HCT116 (cell line): Measurements from ENCODE around the gene EGFL6. TPM values are rescaled to one million over a fixed set of nuclear protein-coding genes. Genes with fewer than 3 reads are reported as not detected.

Experiments used
- ATAC-seq: fragments of 200-7000 bp; cut with Tn5 transposase; 2 replicates; pipeline ENCODE4 v1.9.1; 2020; ENCODE audit warnings: mild to moderate bottlenecking, moderate library complexity
- BruUV-seq: library from RNA; stranded (reverse); fragments of 400-500 nt; replicated peaks from 2 replicates; lab custom pipeline; 2021; lab: Mats Ljungman, UMichigan
- CTCF ChIA-PET: fragments of 300-600 bp; sonication (Branson Sonifier 250); formaldehyde crosslinking; loops from one replicate; lab custom pipeline; 2021; ENCODE audit warnings: antibody characterized with exemption; lab: Charles Lee
- POLR2A ChIA-PET: fragments of 300-600, 350-600 bp; sonication (Branson Sonifier 250); formaldehyde crosslinking; loops from one replicate; lab custom pipeline; 2021; ENCODE audit warnings: antibody characterized with exemption; lab: Charles Lee
- RAD21 ChIA-PET, 2 experiments: fragments of 300-600 bp; sonication (Branson Sonifier 250); formaldehyde crosslinking; loops; one replicate each; lab custom pipeline; 2023; ENCODE audit warnings: low total read pairs in 2 of 2; ENCODE audit not compliant: uncharacterized antibody in 2 of 2, unreplicated experiment in 2 of 2, low non-redundant PET in 1 of 2; lab: Charles Lee
- DNase-seq: peaks from one replicate; pipeline ENCODE4 v3.0.0-alpha.2; 2010; ENCODE audit warnings: low read depth, low spot score
- H2AFZ ChIP-seq: fragments of 200-600 bp; shearing (Covaris generic), sonication (generic); 2 replicates; pipeline ENCODE4 v1.6.1; 2017; ENCODE audit warnings: low read depth, mixed run types, mixed read lengths, antibody characterized with exemption, low read length; ENCODE audit not compliant: poor library complexity, severe bottlenecking
- H3K27ac ChIP-seq: 2 replicates; pipeline ENCODE4 v1.5.1; 2012; ENCODE audit warnings: low read depth, low read length
- H3K27me3 ChIP-seq: fragments of 200-600 bp; sonication (generic); 2 replicates; pipeline ENCODE4 v1.6.1; 2016; ENCODE audit warnings: mixed run types, low read length, mixed read lengths; ENCODE audit not compliant: insufficient read depth
- H3K36me3 ChIP-seq, 2 experiments: fragments of 200-500 bp in 1 of 2; fragments of 200-600 bp in 1 of 2; sonication (Bioruptor generic) in 1 of 2; sonication (generic) in 1 of 2; 2 replicates each; pipeline versions ENCODE4 v1.5.1 to v1.6.1; 2014 to 2016; ENCODE audit warnings: low read length in 2 of 2, inconsistent platforms in 1 of 2, mixed read lengths in 1 of 2, mixed run types in 1 of 2; ENCODE audit not compliant: insufficient read depth in 2 of 2, control insufficient read depth in 1 of 2
- H3K4me1 ChIP-seq, 2 experiments: fragments of 200-600 bp in 1 of 2; sonication (generic) in 1 of 2; 2 replicates each; pipeline versions ENCODE4 v1.5.1 to v1.6.1; 2012 to 2017; ENCODE audit warnings: low read length in 2 of 2, inconsistent platforms in 1 of 2, mild to moderate bottlenecking in 1 of 2, mixed read lengths in 1 of 2, mixed run types in 1 of 2, moderate library complexity in 1 of 2; ENCODE audit not compliant: insufficient read depth in 2 of 2, control insufficient read depth in 1 of 2
- H3K4me2 ChIP-seq: fragments of 200-600 bp; sonication (generic); 2 replicates; pipeline ENCODE4 v1.6.1; 2017; ENCODE audit warnings: mixed run types, low read length, mixed read lengths
- H3K4me3 ChIP-seq, 2 experiments: fragments of 200-600 bp in 1 of 2; sonication (generic) in 1 of 2; replicated peaks in 1 of 2; 2 replicates each; pipeline ENCODE4 v1.5.1; 2011 to 2016; ENCODE audit warnings: low read length in 2 of 2, control low read depth in 1 of 2, low read depth in 1 of 2, mild to moderate bottlenecking in 1 of 2, mixed read lengths in 1 of 2, mixed run types in 1 of 2
- H3K79me2 ChIP-seq: fragments of 200-600 bp; sonication (generic); 2 replicates; pipeline ENCODE4 v1.6.1; 2017; ENCODE audit warnings: mild to moderate bottlenecking, mixed run types, low read length, moderate library complexity, mixed read lengths; ENCODE audit not compliant: insufficient read depth
- H3K9ac ChIP-seq: fragments of 200-600 bp; sonication (generic); 2 replicates; pipeline ENCODE4 v1.6.1; 2016; ENCODE audit warnings: low read length, mixed read lengths
- H3K9me2 ChIP-seq: fragments of 200-600 bp; sonication (generic), shearing (Covaris generic); 2 replicates; pipeline ENCODE4 v1.6.1; 2017; ENCODE audit warnings: mixed run types, mild to moderate bottlenecking, moderate library complexity; ENCODE audit not compliant: insufficient read depth
- H3K9me3 ChIP-seq, 2 experiments: fragments of 200-500 bp in 1 of 2; fragments of 200-600 bp in 1 of 2; sonication (Bioruptor generic) in 1 of 2; sonication (generic) in 1 of 2; 2 replicates each; pipeline ENCODE4 v1.6.1; 2014 to 2017; ENCODE audit warnings: low read length in 2 of 2, mixed read lengths in 2 of 2, inconsistent platforms in 1 of 2, low read depth in 1 of 2, mild to moderate bottlenecking in 1 of 2, mixed run types in 1 of 2, moderate library complexity in 1 of 2; ENCODE audit not compliant: control insufficient read depth in 1 of 2, insufficient read depth in 1 of 2
- H4K20me1 ChIP-seq: fragments of 200-600 bp; sonication (generic), shearing (Covaris generic); 2 replicates; pipeline ENCODE4 v1.6.1; 2017; ENCODE audit warnings: mixed run types, mild to moderate bottlenecking, moderate library complexity; ENCODE audit not compliant: insufficient read depth
- CBX3 ChIP-seq: IDR thresholded peaks from 2 replicates; pipeline ENCODE4 v1.6.1; 2012; ENCODE audit warnings: low read depth
- CEBPB ChIP-seq: IDR thresholded peaks from 2 replicates; pipeline ENCODE4 v1.6.1; 2012; ENCODE audit warnings: low read depth
- EGR1 ChIP-seq: IDR thresholded peaks from 2 replicates; pipeline ENCODE4 v1.6.1; 2012; ENCODE audit warnings: low read depth
- ELF1 ChIP-seq: IDR thresholded peaks from 2 replicates; pipeline ENCODE4 v1.6.1; 2012; ENCODE audit warnings: low read depth, borderline replicate concordance
- EZH2 ChIP-seq: fragments of 200-600 bp; sonication (generic); IDR thresholded peaks from 2 replicates; pipeline ENCODE4 v1.6.1; 2017; ENCODE audit warnings: antibody characterized with exemption, mixed run types
- FOSL1 ChIP-seq: IDR thresholded peaks from 2 replicates; pipeline ENCODE4 v1.6.1; 2012; ENCODE audit warnings: low read depth
- JUND ChIP-seq: IDR thresholded peaks from 2 replicates; pipeline ENCODE4 v1.6.1; 2012
- POLR2A ChIP-seq: IDR thresholded peaks from 2 replicates; pipeline ENCODE4 v1.7.0; 2011; ENCODE audit warnings: borderline replicate concordance; ENCODE audit not compliant: insufficient read depth, insufficient read length; ENCODE audit errors: extremely low read depth
- POLR2AphosphoS5 ChIP-seq: IDR thresholded peaks from 2 replicates; pipeline ENCODE4 v1.6.1; 2011; ENCODE audit warnings: mild to moderate bottlenecking, low read depth, low read length, moderate library complexity
- SIN3A ChIP-seq: IDR thresholded peaks from 2 replicates; pipeline ENCODE4 v1.6.1; 2012; ENCODE audit warnings: low read depth
- SP1 ChIP-seq: IDR thresholded peaks from 2 replicates; pipeline ENCODE4 v1.6.1; 2012; ENCODE audit warnings: low read depth
- SRF ChIP-seq: IDR thresholded peaks from 2 replicates; pipeline ENCODE4 v1.6.1; 2012; ENCODE audit warnings: low read depth
- TCF7L2 ChIP-seq: IDR thresholded peaks from 2 replicates; pipeline ENCODE4 v1.7.0; 2011; ENCODE audit warnings: borderline replicate concordance, inconsistent platforms; ENCODE audit not compliant: insufficient read depth, insufficient read length; ENCODE audit errors: extremely low read depth
- YY1 ChIP-seq: IDR thresholded peaks from 2 replicates; pipeline ENCODE4 v1.6.1; 2011; ENCODE audit warnings: low read length, low read depth, moderate library complexity, mild to moderate bottlenecking; ENCODE audit not compliant: insufficient replicate concordance; ENCODE audit errors: extremely low read depth
- intact Hi-C: fragments of 100-400 bp; cut with micrococcal nuclease; formaldehyde crosslinking; loops from 2 replicates; pipeline ENCODE4 v1.10.0; 2022
- total RNA-seq: library from RNA; stranded (reverse); gene quantifications from one replicate; pipeline ENCODE4 v1.2.1, GENCODE V29; 2021; ENCODE audit not compliant: unreplicated experiment
- TF ChIP-seq, protein P1 (sequence below): IDR thresholded peaks from 2 replicates; pipeline ENCODE4 v1.6.1; 2012
- TF ChIP-seq, protein P2 (sequence below): IDR thresholded peaks from 2 replicates; pipeline ENCODE4 v1.6.1; 2012
- TF ChIP-seq, protein P3 (sequence below), 3 experiments: fragments of 200-600 bp in 1 of 3; sonication (generic) in 1 of 3; IDR thresholded peaks in 2 of 3; conservative IDR thresholded peaks in 1 of 3; 2 replicates each; pipeline ENCODE4 v1.5.1; 2012 to 2017; ENCODE audit warnings: low read depth in 2 of 3, low read length in 2 of 3, antibody characterized with exemption in 1 of 3, borderline replicate concordance in 1 of 3, control low read depth in 1 of 3, mild to moderate bottlenecking in 1 of 3, mixed read lengths in 1 of 3, mixed run types in 1 of 3, moderate library complexity in 1 of 3; ENCODE audit not compliant: insufficient read depth in 1 of 3
- TF ChIP-seq, protein P4 (sequence below): IDR thresholded peaks from 2 replicates; pipeline ENCODE4 v1.6.1; 2011; ENCODE audit warnings: mild to moderate bottlenecking, low read length, moderate library complexity; ENCODE audit not compliant: insufficient replicate concordance; ENCODE audit errors: extremely low read depth

EGFL6 gene
- total RNA-seq, 1 experiment from 2014 or later, result not detected

DNA sequence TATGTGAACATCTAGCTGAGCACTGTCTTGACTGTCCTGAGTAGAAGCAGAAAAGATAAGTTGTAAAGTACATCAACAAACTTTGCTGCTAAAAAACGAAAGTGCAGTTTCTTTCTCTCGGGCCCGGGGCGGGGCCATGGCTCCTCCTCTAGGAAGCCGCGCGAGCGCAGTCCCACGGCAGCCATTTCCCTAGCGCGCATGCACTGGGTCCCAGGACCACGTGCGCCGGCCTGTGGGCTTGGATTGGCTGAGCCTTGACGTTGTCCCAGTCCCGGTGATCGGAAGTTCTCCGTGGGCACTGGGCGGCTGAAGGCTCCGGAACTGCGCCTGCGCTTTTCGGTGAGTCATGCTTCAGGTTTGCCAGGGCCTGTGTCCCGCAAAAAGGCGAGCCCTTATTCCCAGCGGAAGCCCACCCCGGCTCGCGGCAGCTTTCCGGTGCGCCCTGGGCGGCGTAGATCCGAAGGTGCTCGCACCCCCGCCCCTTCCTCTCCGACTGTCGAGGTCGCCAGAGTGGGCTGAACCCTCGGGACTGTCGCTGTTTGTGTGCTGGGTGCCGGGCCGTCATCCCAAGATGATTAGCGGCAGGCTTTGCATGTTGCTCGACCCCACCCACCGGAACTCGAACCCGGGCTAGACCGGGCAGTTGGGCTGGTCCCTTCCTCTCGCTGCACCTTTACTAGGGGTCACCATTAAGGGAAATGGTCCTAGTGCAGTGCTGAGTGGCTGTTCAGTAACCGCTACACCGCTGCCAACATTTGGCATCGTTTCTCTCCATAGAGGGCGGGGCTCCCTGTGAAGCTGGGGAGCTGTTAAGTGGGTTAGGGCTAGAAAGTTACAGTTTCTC is 83.7 kb downstream of the EGFL6 start, which contains the start of gene TCEANC:
TSS of gene TCEANC (plus strand) at position 292 of the 844 bp plus-strand sequence. CDS start 9,368 bp downstream, outside the sequence.
- Histone ChIP-seq H4K20me1 (no peaks in the 10 kb centered on the region), H3K9me3 (no peaks in the 10 kb centered on the region), H2AFZ (peak within 1 kb of the TSS; percentile 48), H3K27me3 (no peaks in the 10 kb centered on the region), H3K9ac (peak within 1 kb of the TSS; percentile 61), H3K4me3 (peak within 1 kb of the TSS; percentile 53 to 67), H3K36me3 (no peaks in the 10 kb centered on the region), H3K27ac (peak within 1 kb of the TSS; percentile 88), H3K4me2 (peak within 1 kb of the TSS; percentile 87), H3K9me2 (no peaks in the 10 kb centered on the region), H3K79me2 (no peaks in the 10 kb centered on the region), H3K4me1 (peaks cover 9 to 18% of the 10 kb centered on the region in 2 experiments)
- RAD21 ChIA-PET, result interaction anchor here in 1 of 2 experiments (0.6 kb wide), 1 partner anchor 184 kb away, joined by 5 read pairs; no protein-coding TSS in a partner anchor
- POLR2A ChIA-PET, result no interaction called here
- peak; percentile 55 for TF ChIP-seq SP1
- TF ChIP-seq CEBPB, result no peak
- TF ChIP-seq TCF7L2, result peak; percentile 39
- TF ChIP-seq, protein P1, sequence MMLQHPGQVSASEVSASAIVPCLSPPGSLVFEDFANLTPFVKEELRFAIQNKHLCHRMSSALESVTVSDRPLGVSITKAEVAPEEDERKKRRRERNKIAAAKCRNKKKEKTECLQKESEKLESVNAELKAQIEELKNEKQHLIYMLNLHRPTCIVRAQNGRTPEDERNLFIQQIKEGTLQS, result no peak
- TF ChIP-seq EZH2, result no peak
- TF ChIP-seq, protein P2, sequence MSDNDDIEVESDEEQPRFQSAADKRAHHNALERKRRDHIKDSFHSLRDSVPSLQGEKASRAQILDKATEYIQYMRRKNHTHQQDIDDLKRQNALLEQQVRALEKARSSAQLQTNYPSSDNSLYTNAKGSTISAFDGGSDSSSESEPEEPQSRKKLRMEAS, result peak; percentile 80
- TF ChIP-seq, protein P3, sequence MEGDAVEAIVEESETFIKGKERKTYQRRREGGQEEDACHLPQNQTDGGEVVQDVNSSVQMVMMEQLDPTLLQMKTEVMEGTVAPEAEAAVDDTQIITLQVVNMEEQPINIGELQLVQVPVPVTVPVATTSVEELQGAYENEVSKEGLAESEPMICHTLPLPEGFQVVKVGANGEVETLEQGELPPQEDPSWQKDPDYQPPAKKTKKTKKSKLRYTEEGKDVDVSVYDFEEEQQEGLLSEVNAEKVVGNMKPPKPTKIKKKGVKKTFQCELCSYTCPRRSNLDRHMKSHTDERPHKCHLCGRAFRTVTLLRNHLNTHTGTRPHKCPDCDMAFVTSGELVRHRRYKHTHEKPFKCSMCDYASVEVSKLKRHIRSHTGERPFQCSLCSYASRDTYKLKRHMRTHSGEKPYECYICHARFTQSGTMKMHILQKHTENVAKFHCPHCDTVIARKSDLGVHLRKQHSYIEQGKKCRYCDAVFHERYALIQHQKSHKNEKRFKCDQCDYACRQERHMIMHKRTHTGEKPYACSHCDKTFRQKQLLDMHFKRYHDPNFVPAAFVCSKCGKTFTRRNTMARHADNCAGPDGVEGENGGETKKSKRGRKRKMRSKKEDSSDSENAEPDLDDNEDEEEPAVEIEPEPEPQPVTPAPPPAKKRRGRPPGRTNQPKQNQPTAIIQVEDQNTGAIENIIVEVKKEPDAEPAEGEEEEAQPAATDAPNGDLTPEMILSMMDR (IDR thresholded peaks at IDR 0.05 in 2 of 3, conservative IDR thresholded peaks at IDR 0.05 in 1 of 3; ENCODE audit: borderline replicate concordance in 1 of 3, insufficient read depth in 1 of 3, low read depth in 2 of 3, low read length in 2 of 3), result no peak
- no peak for TF ChIP-seq FOSL1
- TF ChIP-seq, protein P4, sequence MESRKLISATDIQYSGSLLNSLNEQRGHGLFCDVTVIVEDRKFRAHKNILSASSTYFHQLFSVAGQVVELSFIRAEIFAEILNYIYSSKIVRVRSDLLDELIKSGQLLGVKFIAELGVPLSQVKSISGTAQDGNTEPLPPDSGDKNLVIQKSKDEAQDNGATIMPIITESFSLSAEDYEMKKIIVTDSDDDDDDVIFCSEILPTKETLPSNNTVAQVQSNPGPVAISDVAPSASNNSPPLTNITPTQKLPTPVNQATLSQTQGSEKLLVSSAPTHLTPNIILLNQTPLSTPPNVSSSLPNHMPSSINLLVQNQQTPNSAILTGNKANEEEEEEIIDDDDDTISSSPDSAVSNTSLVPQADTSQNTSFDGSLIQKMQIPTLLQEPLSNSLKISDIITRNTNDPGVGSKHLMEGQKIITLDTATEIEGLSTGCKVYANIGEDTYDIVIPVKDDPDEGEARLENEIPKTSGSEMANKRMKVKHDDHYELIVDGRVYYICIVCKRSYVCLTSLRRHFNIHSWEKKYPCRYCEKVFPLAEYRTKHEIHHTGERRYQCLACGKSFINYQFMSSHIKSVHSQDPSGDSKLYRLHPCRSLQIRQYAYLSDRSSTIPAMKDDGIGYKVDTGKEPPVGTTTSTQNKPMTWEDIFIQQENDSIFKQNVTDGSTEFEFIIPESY, result peak; percentile 7
- no peak for TF ChIP-seq SIN3A
- peak; percentile 25 for TF ChIP-seq POLR2A
- TF ChIP-seq CBX3, result no peak
- TF ChIP-seq POLR2AphosphoS5, result peak; percentile 69
- no peak for TF ChIP-seq EGR1
- TF ChIP-seq ELF1, result no peak
- 0 out of 2 replicates have a peak, but pooled peaks have one; percentile 35 for TF ChIP-seq JUND
- no peak; the same call in 1 of the 2 replicates for TF ChIP-seq SRF
- TF ChIP-seq YY1, result peak; percentile 80
- BruUV-seq, result TSS peak; percentile 81
- ATAC-seq, result peak; percentile 96
- CTCF ChIA-PET, result interaction anchor here (1.0 kb wide), 1 partner anchor 146 kb away, joined by 3 read pairs; no protein-coding TSS in a partner anchor
- intact Hi-C loops, result loop anchor here (2.0 kb wide), 1 partner anchor 376 kb away; the partner anchor contains the start of gene GEMIN8
- DNase-seq, result peak; percentile 90
